IMR-90 (cell line): ENCODE results near the gene TELO2. TPM values are rescaled to one million over a fixed set of nuclear protein-coding genes. Genes with fewer than 3 reads are reported as not detected.

ENCODE experiments used
- ATAC-seq: fragments of 200-7000 bp; cut with Tn5 transposase; 2 replicates; pipeline ENCODE4 v1.9.1; 2020; ENCODE audit warnings: low read depth, mild to moderate bottlenecking, moderate library complexity
- BruUV-seq: library from RNA; stranded (reverse); fragments of 400-500 nt; replicated peaks from 2 replicates; lab custom pipeline; 2021; lab: Mats Ljungman, UMichigan
- CTCF ChIA-PET: fragments of 300-600 bp; formaldehyde crosslinking; extraction: SDS; loops from one replicate; lab custom pipeline; 2021; ENCODE audit warnings: antibody characterized with exemption; lab: Yijun Ruan, JAX
- POLR2A ChIA-PET: fragments of 300-600 bp; sonication (Branson Sonifier 250); formaldehyde crosslinking; loops from one replicate; lab custom pipeline; 2022; ENCODE audit warnings: antibody characterized with exemption; ENCODE audit not compliant: unreplicated experiment; lab: Charles Lee
- DNase-seq: peaks from one replicate; pipeline ENCODE4 v3.0.0; 2013
- H2AFZ ChIP-seq: replicated peaks from 2 replicates; pipeline ENCODE3; 2013; ENCODE audit warnings: low read length, mild to moderate bottlenecking; ENCODE audit not compliant: poor library complexity
- H2AK5ac ChIP-seq: 2 replicates; pipeline ENCODE4 v1.6.1; 2013; ENCODE audit warnings: low read depth, low read length, inconsistent platforms
- H2AK9ac ChIP-seq: replicated peaks from 2 replicates; pipeline ENCODE3; 2013; ENCODE audit warnings: mild to moderate bottlenecking, low read depth, low read length, moderate library complexity; ENCODE audit not compliant: poor library complexity
- H2BK120ac ChIP-seq: 2 replicates; pipeline ENCODE4 v1.6.1; 2013; ENCODE audit warnings: low read depth, low read length, inconsistent platforms
- H2BK15ac ChIP-seq: 3 replicates; pipeline ENCODE4 v1.6.1; 2013; ENCODE audit warnings: low read depth, low read length, inconsistent platforms
- H2BK20ac ChIP-seq: 2 replicates; pipeline ENCODE4 v1.6.1; 2013; ENCODE audit warnings: low read depth, mild to moderate bottlenecking, inconsistent platforms, low read length, moderate library complexity
- H2BK5ac ChIP-seq: 2 replicates; pipeline ENCODE4 v1.6.1; 2013; ENCODE audit warnings: mild to moderate bottlenecking, low read depth, low read length, inconsistent platforms; ENCODE audit not compliant: poor library complexity, severe bottlenecking
- H3K14ac ChIP-seq: replicated peaks from 2 replicates; pipeline ENCODE4 v1.6.1; 2013; ENCODE audit warnings: low read depth, low read length, inconsistent platforms
- H3K18ac ChIP-seq: 2 replicates; pipeline ENCODE4 v1.6.1; 2013; ENCODE audit warnings: low read depth, low read length, control low read depth
- H3K23ac ChIP-seq: 2 replicates; pipeline ENCODE4 v1.6.1; 2013; ENCODE audit warnings: low read depth, low read length, inconsistent platforms
- H3K27ac ChIP-seq: 2 replicates; pipeline ENCODE4 v1.5.1; 2013; ENCODE audit warnings: mild to moderate bottlenecking, control low read depth, low read length; ENCODE audit not compliant: insufficient read depth
- H3K27me3 ChIP-seq: 2 replicates; pipeline ENCODE4 v1.6.1; 2013; ENCODE audit warnings: low read length; ENCODE audit not compliant: control insufficient read depth, insufficient read depth
- H3K36me3 ChIP-seq: 2 replicates; pipeline ENCODE4 v1.6.1; 2013; ENCODE audit warnings: low read length, mixed read lengths; ENCODE audit not compliant: control insufficient read depth, insufficient read depth
- H3K4ac ChIP-seq: 2 replicates; pipeline ENCODE4 v1.6.1; 2013; ENCODE audit warnings: low read depth, low read length, inconsistent platforms
- H3K4me1 ChIP-seq: 2 replicates; pipeline ENCODE4 v1.6.1; 2013; ENCODE audit warnings: low read length, mixed read lengths; ENCODE audit not compliant: control insufficient read depth, insufficient read depth
- H3K4me2 ChIP-seq: 2 replicates; pipeline ENCODE4 v1.6.1; 2013; ENCODE audit warnings: low read depth, mild to moderate bottlenecking, control low read depth, low read length, moderate library complexity
- H3K4me3 ChIP-seq: 2 replicates; pipeline ENCODE4 v1.5.1; 2013; ENCODE audit warnings: low read depth, mild to moderate bottlenecking, control low read depth, low read length, moderate library complexity; ENCODE audit not compliant: insufficient read depth
- H3K56ac ChIP-seq: 2 replicates; pipeline ENCODE4 v1.6.1; 2013; ENCODE audit warnings: low read length, inconsistent platforms; ENCODE audit not compliant: insufficient read depth; ENCODE audit errors: extremely low read depth
- H3K79me1 ChIP-seq, 2 experiments: 2 replicates each; pipeline ENCODE4 v1.6.1; 2013; ENCODE audit warnings: low read length in 2 of 2, inconsistent platforms in 1 of 2, low read depth in 1 of 2
- H3K9ac ChIP-seq: 2 replicates; pipeline ENCODE4 v1.6.1; 2013; ENCODE audit warnings: low read depth, low read length, control low read depth
- H3K9me1 ChIP-seq: 2 replicates; pipeline ENCODE4 v1.6.1; 2013; ENCODE audit warnings: low read length, inconsistent platforms; ENCODE audit not compliant: insufficient read depth
- H3K9me3 ChIP-seq: 2 replicates; pipeline ENCODE4 v1.6.1; 2013; ENCODE audit warnings: low read length; ENCODE audit not compliant: control insufficient read depth, insufficient read depth
- H4K20me1 ChIP-seq: 2 replicates; pipeline ENCODE4 v1.6.1; 2013; ENCODE audit warnings: low read length, inconsistent platforms; ENCODE audit not compliant: insufficient read depth
- H4K5ac ChIP-seq: 2 replicates; pipeline ENCODE4 v1.6.1; 2013; ENCODE audit warnings: mild to moderate bottlenecking, low read depth, low read length, control low read depth
- H4K8ac ChIP-seq, 2 experiments: 2 replicates each; pipeline ENCODE4 v1.6.1; 2013; ENCODE audit warnings: low read depth in 2 of 2, low read length in 2 of 2, control low read depth in 1 of 2, inconsistent platforms in 1 of 2
- H4K91ac ChIP-seq: 2 replicates; pipeline ENCODE4 v1.6.1; 2013; ENCODE audit warnings: low read depth, low read length, inconsistent platforms; ENCODE audit not compliant: insufficient read depth
- BHLHE40 ChIP-seq: fragments of 150-350 bp; IDR thresholded peaks from 2 replicates; pipeline ENCODE4 v1.6.1; 2016; ENCODE audit warnings: mild to moderate bottlenecking, low read depth, low read length
- CEBPB ChIP-seq: IDR thresholded peaks from 2 replicates; pipeline ENCODE4 v1.6.1; 2012; ENCODE audit warnings: low read depth, low read length, improper control_type of control experiment
- FOS ChIP-seq: fragments of 150-350 bp; IDR thresholded peaks from 2 replicates; pipeline ENCODE4 v1.6.1; 2016; ENCODE audit warnings: low read depth, low read length
- MAFK ChIP-seq: IDR thresholded peaks from 2 replicates; pipeline ENCODE4 v1.6.1; 2012; ENCODE audit warnings: low read depth, low read length, improper control_type of control experiment
- MAZ ChIP-seq: IDR thresholded peaks from 2 replicates; pipeline ENCODE4 v1.6.1; 2012; ENCODE audit warnings: low read depth, mild to moderate bottlenecking, low read length, improper control_type of control experiment, moderate library complexity, borderline replicate concordance
- RFX5 ChIP-seq: IDR thresholded peaks from 2 replicates; pipeline ENCODE4 v1.8.0; 2012; ENCODE audit warnings: low read depth, mild to moderate bottlenecking, low read length, moderate library complexity
- WGBS, 2 experiments: methylation state at CpG; one replicate each; pipeline versions ENCODE4 v1.1.5 to v1.1.7; 2013; ENCODE audit warnings: missing lambda C conversion rate in 2 of 2; ENCODE audit not compliant: insufficient read length in 1 of 2; ENCODE audit errors: extremely low coverage in 2 of 2; 5-methylcytosine and 5-hydroxymethylcytosine counted together
- dilution Hi-C: fragments of 300-500 bp; cut with HindIII; formaldehyde crosslinking; loops from one replicate; pipeline ENCODE4 v1.14.3; 2018; ENCODE audit warnings: low sequenced_read_pairs; ENCODE audit not compliant: unreplicated experiment
- in situ Hi-C: fragments of 300-500 bp; cut with MboI; formaldehyde crosslinking; loops from 3 replicates; pipeline ENCODE4 v1.14.3; 2019; ENCODE audit warnings: low sequenced_read_pairs, inconsistent platforms, mixed read lengths
- intact Hi-C: fragments of 100-400 bp; cut with micrococcal nuclease; formaldehyde crosslinking; loops from 2 replicates; pipeline ENCODE4 v1.10.0; 2022
- polyA plus RNA-seq, 3 experiments: library from polyadenylated mRNA; depleted of rRNA; stranded (reverse); fragments of >200 nt; gene quantifications; 2 replicates each; pipeline ENCODE4 v1.2.3, GENCODE V29; 2012; ENCODE audit warnings: low replicate concordance in 1 of 3
- total RNA-seq: library from RNA; depleted of rRNA; stranded (reverse); fragments of >200 nt; gene quantifications from 2 replicates; pipeline ENCODE4 v1.2.3, GENCODE V29; 2012
- TF ChIP-seq, protein P1 (sequence below): conservative IDR thresholded peaks from 2 replicates; pipeline ENCODE4 v1.5.1; 2012; ENCODE audit warnings: mild to moderate bottlenecking, low read depth, low read length, improper control_type of control experiment
- TF ChIP-seq, protein P2 (sequence below): fragments of 150-350 bp; IDR thresholded peaks from 2 replicates; pipeline ENCODE4 v1.6.1; 2016; ENCODE audit warnings: low read depth, mild to moderate bottlenecking, low read length, moderate library complexity, borderline replicate concordance
- TF ChIP-seq, protein P3 (sequence below): fragments of 150-350 bp; IDR thresholded peaks from 2 replicates; pipeline ENCODE4 v1.6.1; 2017; ENCODE audit warnings: mild to moderate bottlenecking, antibody characterized with exemption, low read length, low read depth

Gene TELO2
- total and polyA plus RNA-seq, 2 of the 4 experiments (the other 2 are of a cell fraction), result 6.6 to 26.6 TPM

DNA sequence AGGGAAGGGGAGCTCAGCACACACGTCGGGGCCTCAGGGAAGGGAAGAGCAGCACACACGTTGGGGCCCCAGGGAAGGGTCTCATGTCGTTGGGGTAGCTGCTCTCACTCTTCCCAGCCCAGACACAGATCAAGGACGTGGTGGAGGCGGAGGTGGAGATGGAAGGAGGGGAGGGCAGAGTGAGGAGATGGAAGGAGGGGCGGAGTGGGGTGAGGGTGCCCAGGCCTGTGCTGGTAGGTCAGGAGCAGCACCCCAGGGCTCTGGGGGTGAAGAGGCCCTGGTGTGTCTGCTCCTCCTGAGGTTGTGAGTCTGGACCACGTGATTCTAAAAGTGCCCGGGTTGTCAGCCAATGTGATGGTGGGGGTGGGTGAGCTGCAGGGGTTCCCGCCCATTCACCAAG, 33.2 kb upstream of the TELO2 start:
- H3K23ac ChIP-seq, result no peak overlapping the region
- no peak overlapping the region for H2BK120ac ChIP-seq
- H3K9me3 ChIP-seq, result no peaks in the 10 kb centered on the region
- no peak overlapping the region for H2AK5ac ChIP-seq
- dilution Hi-C loops, result no loop called here
- no peak overlapping the region for H2BK15ac ChIP-seq
- H2AFZ ChIP-seq, result no peak overlapping the region
- in situ Hi-C loops, result no loop called here
- H3K56ac ChIP-seq, result no peak overlapping the region
- 100% methylated on average over 2 of the region's 10 CpGs; no CpG with 5 or more reads in 1 of the 2 experiments for WGBS, 2 experiments
- no peak for DNase-seq
- H4K5ac ChIP-seq, result no peak overlapping the region
- POLR2A ChIA-PET, result no interaction called here
- H3K27me3 ChIP-seq, result no peaks in the 10 kb centered on the region
- no peak overlapping the region for H4K91ac ChIP-seq
- intact Hi-C loops, result no loop called here
- H4K8ac ChIP-seq, result no peak overlapping the region
- H3K14ac ChIP-seq, result no peak overlapping the region
- H3K4me1 ChIP-seq, result no peaks in the 10 kb centered on the region
- no peak overlapping the region for H2BK20ac ChIP-seq
- no peak overlapping the region for H3K4me2 ChIP-seq
- no peaks in the 10 kb centered on the region for H3K9me1 ChIP-seq
- H3K36me3 ChIP-seq, result peaks cover 46% of the 10 kb centered on the region
- CTCF ChIA-PET, result no interaction called here
- H3K79me1 ChIP-seq, result peaks cover 0 to 7% of the 10 kb centered on the region in 2 experiments; a peak in 1 of 4 replicates
- ATAC-seq, result no peak
- H2AK9ac ChIP-seq, result no peak overlapping the region
- H2BK5ac ChIP-seq, result no peak overlapping the region
- TF ChIP-seq MAFK (no peak), MAZ (no peak), BHLHE40 (no peak), FOS (no peak), CEBPB (no peak), RFX5 (no peak)
- TF ChIP-seq, protein P1, sequence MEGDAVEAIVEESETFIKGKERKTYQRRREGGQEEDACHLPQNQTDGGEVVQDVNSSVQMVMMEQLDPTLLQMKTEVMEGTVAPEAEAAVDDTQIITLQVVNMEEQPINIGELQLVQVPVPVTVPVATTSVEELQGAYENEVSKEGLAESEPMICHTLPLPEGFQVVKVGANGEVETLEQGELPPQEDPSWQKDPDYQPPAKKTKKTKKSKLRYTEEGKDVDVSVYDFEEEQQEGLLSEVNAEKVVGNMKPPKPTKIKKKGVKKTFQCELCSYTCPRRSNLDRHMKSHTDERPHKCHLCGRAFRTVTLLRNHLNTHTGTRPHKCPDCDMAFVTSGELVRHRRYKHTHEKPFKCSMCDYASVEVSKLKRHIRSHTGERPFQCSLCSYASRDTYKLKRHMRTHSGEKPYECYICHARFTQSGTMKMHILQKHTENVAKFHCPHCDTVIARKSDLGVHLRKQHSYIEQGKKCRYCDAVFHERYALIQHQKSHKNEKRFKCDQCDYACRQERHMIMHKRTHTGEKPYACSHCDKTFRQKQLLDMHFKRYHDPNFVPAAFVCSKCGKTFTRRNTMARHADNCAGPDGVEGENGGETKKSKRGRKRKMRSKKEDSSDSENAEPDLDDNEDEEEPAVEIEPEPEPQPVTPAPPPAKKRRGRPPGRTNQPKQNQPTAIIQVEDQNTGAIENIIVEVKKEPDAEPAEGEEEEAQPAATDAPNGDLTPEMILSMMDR, result no peak
- TF ChIP-seq, protein P2, sequence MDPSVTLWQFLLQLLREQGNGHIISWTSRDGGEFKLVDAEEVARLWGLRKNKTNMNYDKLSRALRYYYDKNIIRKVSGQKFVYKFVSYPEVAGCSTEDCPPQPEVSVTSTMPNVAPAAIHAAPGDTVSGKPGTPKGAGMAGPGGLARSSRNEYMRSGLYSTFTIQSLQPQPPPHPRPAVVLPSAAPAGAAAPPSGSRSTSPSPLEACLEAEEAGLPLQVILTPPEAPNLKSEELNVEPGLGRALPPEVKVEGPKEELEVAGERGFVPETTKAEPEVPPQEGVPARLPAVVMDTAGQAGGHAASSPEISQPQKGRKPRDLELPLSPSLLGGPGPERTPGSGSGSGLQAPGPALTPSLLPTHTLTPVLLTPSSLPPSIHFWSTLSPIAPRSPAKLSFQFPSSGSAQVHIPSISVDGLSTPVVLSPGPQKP, result no peak
- TF ChIP-seq, protein P3, sequence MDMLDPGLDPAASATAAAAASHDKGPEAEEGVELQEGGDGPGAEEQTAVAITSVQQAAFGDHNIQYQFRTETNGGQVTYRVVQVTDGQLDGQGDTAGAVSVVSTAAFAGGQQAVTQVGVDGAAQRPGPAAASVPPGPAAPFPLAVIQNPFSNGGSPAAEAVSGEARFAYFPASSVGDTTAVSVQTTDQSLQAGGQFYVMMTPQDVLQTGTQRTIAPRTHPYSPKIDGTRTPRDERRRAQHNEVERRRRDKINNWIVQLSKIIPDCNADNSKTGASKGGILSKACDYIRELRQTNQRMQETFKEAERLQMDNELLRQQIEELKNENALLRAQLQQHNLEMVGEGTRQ, result no peak
- no peak overlapping the region for H3K18ac ChIP-seq
- no peak overlapping the region for H3K4me3 ChIP-seq
- no peak overlapping the region for H3K4ac ChIP-seq
- no peak overlapping the region for H3K9ac ChIP-seq
- H3K27ac ChIP-seq, result no peak overlapping the region
- H4K20me1 ChIP-seq, result no peaks in the 10 kb centered on the region; the same call in 1 of the 2 replicates
- no TSS peak for BruUV-seq
